K562 (cell line): Measurements from ENCODE around the gene GTPBP2. TPM values are rescaled to one million over a fixed set of nuclear protein-coding genes. Genes with fewer than 3 reads are reported as not detected.

Experiments used
- CREB1 ChIP-seq, 2 experiments: sonication (generic) in 1 of 2; formaldehyde crosslinking in 1 of 2; IDR thresholded peaks; 2 replicates each; pipeline versions ENCODE4 v1.6.1 to v1.8.0; 2012 to 2022; ENCODE audit warnings: inconsistent platforms in 1 of 2, mild to moderate bottlenecking in 1 of 2, missing genetic modification reagents in 1 of 2, moderate library complexity in 1 of 2
- ESRRA ChIP-seq: fragments of 450-650 bp; IDR thresholded peaks from 2 replicates; pipeline ENCODE4 v1.6.1; 2014; ENCODE audit warnings: low read depth, mild to moderate bottlenecking, moderate library complexity, borderline replicate concordance
- HMBOX1 ChIP-seq: sonication (generic); IDR thresholded peaks from 2 replicates; pipeline ENCODE4 v1.6.1; 2016
- JUND ChIP-seq, 2 experiments: IDR thresholded peaks; 2 replicates in 1 of 2; 3 replicates in 1 of 2; pipeline ENCODE4 v1.6.1; 2011; ENCODE audit warnings: borderline replicate concordance in 2 of 2, low read depth in 2 of 2, low read length in 2 of 2, improper control_type of control experiment in 1 of 2, missing biosample characterization in 1 of 2, missing genetic modification characterization in 1 of 2, missing genetic modification reagents in 1 of 2
- LARP7 ChIP-seq: fragments of 450-650 bp; IDR thresholded peaks from 2 replicates; pipeline ENCODE4 v1.6.1; 2016
- SIRT6 ChIP-seq: IDR thresholded peaks from one replicate; pipeline ENCODE4 v1.6.1; 2012; ENCODE audit warnings: low read depth, mild to moderate bottlenecking, control low read depth, inconsistent platforms, low read length, moderate library complexity
- SMAD4 ChIP-seq: fragments of 250-450 bp; sonication (Bioruptor Pico); conservative IDR thresholded peaks from 2 replicates; pipeline ENCODE4 v1.8.0; 2021; ENCODE audit warnings: inconsistent platforms, mild to moderate bottlenecking, moderate library complexity
- U2AF1 ChIP-seq: fragments of 200-400 bp; formaldehyde crosslinking; optimal IDR thresholded peaks from 2 replicates; pipeline ENCODE3; 2017; ENCODE audit warnings: mild to moderate bottlenecking, low read depth, low read length, moderate library complexity
- USF1 ChIP-seq: sonication (generic); formaldehyde crosslinking; IDR thresholded peaks from 2 replicates; pipeline ENCODE4 v1.9.0; 2022; ENCODE audit warnings: mild to moderate bottlenecking, missing genetic modification reagents
- YY1 ChIP-seq, 3 experiments: IDR thresholded peaks; 2 replicates each; pipeline ENCODE4 v1.6.1; 2011; ENCODE audit warnings: low read length in 2 of 3, mild to moderate bottlenecking in 2 of 3, moderate library complexity in 2 of 3, borderline replicate concordance in 1 of 3, control low read depth in 1 of 3, low read depth in 1 of 3; ENCODE audit not compliant: insufficient read depth in 3 of 3, insufficient replicate concordance in 2 of 3, control insufficient read depth in 1 of 3, insufficient read length in 1 of 3; ENCODE audit errors: extremely low read depth in 1 of 3
- ZNF584 ChIP-seq: fragments of 200-800 bp; sonication (Bioruptor generic); IDR thresholded peaks from 2 replicates; pipeline ENCODE4 v1.6.1; 2016; ENCODE audit warnings: low read depth, mild to moderate bottlenecking, missing genetic modification characterization, missing compliant biosample characterization
- ZNF830 ChIP-seq: fragments of 250-450 bp; sonication (Bioruptor Pico); IDR thresholded peaks from 2 replicates; pipeline ENCODE4 v1.5.0; 2021; ENCODE audit warnings: mild to moderate bottlenecking
- polyA plus RNA-seq, 8 experiments: library from polyadenylated mRNA; depleted of rRNA in 4 of 8; stranded (reverse) in 5 of 8; unstranded in 3 of 8; fragments of >200 nt; fragmentation: Nextera tagmentation in 2 of 8; fragmentation: Illumina TruSeq in 1 of 8; extraction: Ambion mirVana in 2 of 8; extraction: Trizol in 1 of 8; gene quantifications; 2 replicates each; pipeline versions ENCODE4 v1.2.1 to v1.2.3, GENCODE V29; 2011 to 2014; ENCODE audit warnings: inconsistent platforms in 1 of 8, missing spikeins in 1 of 8
- total RNA-seq, 7 experiments: library from RNA; depleted of rRNA in 6 of 7; stranded (reverse); fragments of >200 nt in 6 of 7; fragmentation: Illumina TruSeq in 2 of 7; extraction: Trizol in 2 of 7; gene quantifications; 2 replicates each; pipeline versions ENCODE4 v1.2.1 to v1.2.3, GENCODE V29; 2011 to 2021; ENCODE audit warnings: low replicate concordance in 1 of 7
- TF ChIP-seq, protein P1 (sequence below): sonication (generic); formaldehyde crosslinking; IDR thresholded peaks from 2 replicates; pipeline ENCODE4 v1.8.0; 2022; ENCODE audit warnings: missing genetic modification reagents, mild to moderate bottlenecking, borderline replicate concordance
- TF ChIP-seq, protein P2 (sequence below): fragments of 250-450 bp; sonication (Bioruptor Pico); IDR thresholded peaks from 2 replicates; pipeline ENCODE4 v1.5.0; 2021
- TF ChIP-seq, protein P3 (sequence below), 3 experiments: fragments of 200-800 bp in 1 of 3; fragments of 250-450 bp in 1 of 3; fragments of 450-650 bp in 1 of 3; sonication (Bioruptor Pico) in 1 of 3; sonication (Bioruptor generic) in 1 of 3; formaldehyde crosslinking in 1 of 3; IDR thresholded peaks; 2 replicates each; pipeline versions ENCODE4 v1.6.1 to v1.8.0; 2016 to 2022; ENCODE audit warnings: mild to moderate bottlenecking in 2 of 3, missing genetic modification characterization in 2 of 3, missing compliant biosample characterization in 1 of 3, moderate library complexity in 1 of 3

Gene GTPBP2
- total and polyA plus RNA-seq, 9 of the 15 experiments (the other 6 are each of a cell fraction or from before 2014, with no cell fraction given) = 48.4 to 196 (median 111) TPM

- TF ChIP-seq, protein P1, sequence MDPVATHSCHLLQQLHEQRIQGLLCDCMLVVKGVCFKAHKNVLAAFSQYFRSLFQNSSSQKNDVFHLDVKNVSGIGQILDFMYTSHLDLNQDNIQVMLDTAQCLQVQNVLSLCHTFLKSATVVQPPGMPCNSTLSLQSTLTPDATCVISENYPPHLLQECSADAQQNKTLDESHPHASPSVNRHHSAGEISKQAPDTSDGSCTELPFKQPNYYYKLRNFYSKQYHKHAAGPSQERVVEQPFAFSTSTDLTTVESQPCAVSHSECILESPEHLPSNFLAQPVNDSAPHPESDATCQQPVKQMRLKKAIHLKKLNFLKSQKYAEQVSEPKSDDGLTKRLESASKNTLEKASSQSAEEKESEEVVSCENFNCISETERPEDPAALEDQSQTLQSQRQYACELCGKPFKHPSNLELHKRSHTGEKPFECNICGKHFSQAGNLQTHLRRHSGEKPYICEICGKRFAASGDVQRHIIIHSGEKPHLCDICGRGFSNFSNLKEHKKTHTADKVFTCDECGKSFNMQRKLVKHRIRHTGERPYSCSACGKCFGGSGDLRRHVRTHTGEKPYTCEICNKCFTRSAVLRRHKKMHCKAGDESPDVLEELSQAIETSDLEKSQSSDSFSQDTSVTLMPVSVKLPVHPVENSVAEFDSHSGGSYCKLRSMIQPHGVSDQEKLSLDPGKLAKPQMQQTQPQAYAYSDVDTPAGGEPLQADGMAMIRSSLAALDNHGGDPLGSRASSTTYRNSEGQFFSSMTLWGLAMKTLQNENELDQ (CRISPR knock-in tag) = no peak
- 0 out of 2 replicates have a peak, but pooled peaks have one; percentile 39 for TF ChIP-seq ZNF830 (CRISPR knock-in tag)
- peak; percentile 81 for TF ChIP-seq ZNF584 (CRISPR knock-in tag)
- peak; percentile 99 for TF ChIP-seq ESRRA
- peak; percentile 96 for TF ChIP-seq HMBOX1
- TF ChIP-seq USF1 = peak; percentile 73
- peak; percentile 68; the same call in 1 of the 2 replicates for TF ChIP-seq CREB1 (IDR thresholded peaks at IDR 0.05)
- no peak for TF ChIP-seq CREB1 (CRISPR knock-in tag; IDR thresholded peaks at IDR 0.05)
- TF ChIP-seq JUND (IDR thresholded peaks at IDR 0.05; ENCODE audit: borderline replicate concordance, low read depth, low read length) = peak; percentile 76
- TF ChIP-seq JUND (tag; IDR thresholded peaks at IDR 0.05; ENCODE audit: borderline replicate concordance, low read depth, low read length) = peak; percentile 69; the same call in 2 of the 3 replicates
- TF ChIP-seq, protein P2, sequence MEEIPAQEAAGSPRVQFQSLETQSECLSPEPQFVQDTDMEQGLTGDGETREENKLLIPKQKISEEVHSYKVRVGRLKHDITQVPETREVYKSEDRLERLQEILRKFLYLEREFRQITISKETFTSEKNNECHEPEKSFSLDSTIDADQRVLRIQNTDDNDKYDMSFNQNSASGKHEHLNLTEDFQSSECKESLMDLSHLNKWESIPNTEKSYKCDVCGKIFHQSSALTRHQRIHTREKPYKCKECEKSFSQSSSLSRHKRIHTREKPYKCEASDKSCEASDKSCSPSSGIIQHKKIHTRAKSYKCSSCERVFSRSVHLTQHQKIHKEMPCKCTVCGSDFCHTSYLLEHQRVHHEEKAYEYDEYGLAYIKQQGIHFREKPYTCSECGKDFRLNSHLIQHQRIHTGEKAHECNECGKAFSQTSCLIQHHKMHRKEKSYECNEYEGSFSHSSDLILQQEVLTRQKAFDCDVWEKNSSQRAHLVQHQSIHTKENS (CRISPR knock-in tag) = no peak
- no peak; the same call in 1 of the 2 replicates for TF ChIP-seq LARP7
- TF ChIP-seq SMAD4 (CRISPR knock-in tag) = peak; percentile 92
- no peak for TF ChIP-seq U2AF1
- peak in 1 of 3 experiments; percentile 53 for TF ChIP-seq YY1 (IDR thresholded peaks at IDR 0.05; ENCODE audit: borderline replicate concordance in 1 of 3, control insufficient read depth in 1 of 3, extremely low read depth in 1 of 3, insufficient read depth in 3 of 3, insufficient read length in 1 of 3, insufficient replicate concordance in 2 of 3, low read depth in 1 of 3, low read length in 2 of 3)
- TF ChIP-seq, protein P3, sequence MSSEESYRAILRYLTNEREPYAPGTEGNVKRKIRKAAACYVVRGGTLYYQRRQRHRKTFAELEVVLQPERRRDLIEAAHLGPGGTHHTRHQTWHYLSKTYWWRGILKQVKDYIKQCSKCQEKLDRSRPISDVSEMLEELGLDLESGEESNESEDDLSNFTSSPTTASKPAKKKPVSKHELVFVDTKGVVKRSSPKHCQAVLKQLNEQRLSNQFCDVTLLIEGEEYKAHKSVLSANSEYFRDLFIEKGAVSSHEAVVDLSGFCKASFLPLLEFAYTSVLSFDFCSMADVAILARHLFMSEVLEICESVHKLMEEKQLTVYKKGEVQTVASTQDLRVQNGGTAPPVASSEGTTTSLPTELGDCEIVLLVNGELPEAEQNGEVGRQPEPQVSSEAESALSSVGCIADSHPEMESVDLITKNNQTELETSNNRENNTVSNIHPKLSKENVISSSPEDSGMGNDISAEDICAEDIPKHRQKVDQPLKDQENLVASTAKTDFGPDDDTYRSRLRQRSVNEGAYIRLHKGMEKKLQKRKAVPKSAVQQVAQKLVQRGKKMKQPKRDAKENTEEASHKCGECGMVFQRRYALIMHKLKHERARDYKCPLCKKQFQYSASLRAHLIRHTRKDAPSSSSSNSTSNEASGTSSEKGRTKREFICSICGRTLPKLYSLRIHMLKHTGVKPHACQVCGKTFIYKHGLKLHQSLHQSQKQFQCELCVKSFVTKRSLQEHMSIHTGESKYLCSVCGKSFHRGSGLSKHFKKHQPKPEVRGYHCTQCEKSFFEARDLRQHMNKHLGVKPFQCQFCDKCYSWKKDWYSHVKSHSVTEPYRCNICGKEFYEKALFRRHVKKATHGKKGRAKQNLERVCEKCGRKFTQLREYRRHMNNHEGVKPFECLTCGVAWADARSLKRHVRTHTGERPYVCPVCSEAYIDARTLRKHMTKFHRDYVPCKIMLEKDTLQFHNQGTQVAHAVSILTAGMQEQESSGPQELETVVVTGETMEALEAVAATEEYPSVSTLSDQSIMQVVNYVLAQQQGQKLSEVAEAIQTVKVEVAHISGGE (CRISPR knock-in tag; IDR thresholded peaks at IDR 0.05) = peak in 1 of 3 experiments; percentile 84; a peak in 2 of 6 replicates
- TF ChIP-seq SIRT6 = no peak
Measured at GRCh38 chr6:43630980-43631619, 2.0 kb upstream of the GTPBP2 start (continued).
